Activated naive CD8-positive, alpha-beta T cell treated with anti-CD3 and anti-CD28 coated beads for 36 hours (primary cell): ENCODE results near the gene CT45A1. TPM values are rescaled to one million over a fixed set of nuclear protein-coding genes. Genes with fewer than 3 reads are reported as not detected.
A peak's percentile ranks its signal among the peaks of the same experiment; 100 is the strongest.
"Not testable (repeated sequence)": the region's sequence is repeated elsewhere in the genome, so short reads cannot be mapped to it uniquely, and the experiment has no call there.

Experiments used
- DNase-seq: peaks from one replicate; pipeline ENCODE4 v3.0.0; 2021
- H3K27ac Mint-ChIP-seq: one replicate; pipeline ENCODE4 v1.8.0; 2022; ENCODE audit warnings: mild to moderate bottlenecking, moderate library complexity, mixed read lengths
- H3K27me3 Mint-ChIP-seq: one replicate; pipeline ENCODE4 v1.8.0; 2022; ENCODE audit warnings: mild to moderate bottlenecking, mixed read lengths
- H3K36me3 Mint-ChIP-seq: one replicate; pipeline ENCODE4 v1.8.0; 2021; ENCODE audit warnings: mild to moderate bottlenecking, mixed read lengths
- H3K4me1 Mint-ChIP-seq: one replicate; pipeline ENCODE4 v1.8.0; 2021; ENCODE audit warnings: mixed read lengths
- H3K4me3 Mint-ChIP-seq: one replicate; pipeline ENCODE4 v1.8.0; 2022; ENCODE audit warnings: mild to moderate bottlenecking, moderate library complexity, mixed read lengths
- H3K9me3 Mint-ChIP-seq: one replicate; pipeline ENCODE4 v1.8.0; 2022; ENCODE audit warnings: mixed read lengths
- total RNA-seq, 2 experiments: library from RNA; stranded (reverse); gene quantifications; one replicate each; pipeline ENCODE4 v1.2.3, GENCODE V29; 2021

CT45A1 gene, protein sequence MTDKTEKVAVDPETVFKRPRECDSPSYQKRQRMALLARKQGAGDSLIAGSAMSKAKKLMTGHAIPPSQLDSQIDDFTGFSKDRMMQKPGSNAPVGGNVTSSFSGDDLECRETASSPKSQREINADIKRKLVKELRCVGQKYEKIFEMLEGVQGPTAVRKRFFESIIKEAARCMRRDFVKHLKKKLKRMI
- total RNA-seq = not detected

DNA sequence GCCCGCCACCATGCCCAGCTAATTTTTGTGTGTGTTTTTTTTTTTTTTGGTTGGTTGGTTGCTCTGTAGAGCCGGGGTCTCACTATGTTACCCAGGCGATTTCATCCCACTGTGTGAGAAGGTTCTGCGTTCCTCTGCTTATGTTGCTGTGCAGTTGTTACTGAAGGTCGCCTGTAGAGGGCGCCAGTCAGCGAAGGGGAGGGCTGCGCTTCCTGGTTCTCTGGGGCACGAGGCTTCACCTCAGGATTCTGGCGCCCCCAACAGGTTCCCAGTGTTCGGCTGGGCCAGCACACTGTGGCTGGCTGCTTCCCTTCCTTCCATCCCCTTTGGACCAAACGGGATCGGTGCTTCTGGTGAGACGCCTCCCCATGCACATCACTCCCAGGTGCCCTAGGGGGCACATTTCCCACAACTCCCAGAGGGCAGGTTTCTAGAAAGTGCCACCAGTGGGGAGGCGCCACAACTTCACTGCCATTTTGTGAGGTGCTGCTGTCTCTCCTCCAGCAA, at the start of gene CT45A1:
Gene CT45A1, plus strand, starts transcription at position 457 of the 507 bp plus-strand sequence. CDS start 5,302 bp downstream, outside the sequence.
- H3K27me3 Mint-ChIP-seq, H3K9me3 Mint-ChIP-seq, H3K4me1 Mint-ChIP-seq, H3K27ac Mint-ChIP-seq, H3K4me3 Mint-ChIP-seq, H3K36me3 Mint-ChIP-seq: not testable (repeated sequence)
- peak; percentile 33 for DNase-seq

DNA sequence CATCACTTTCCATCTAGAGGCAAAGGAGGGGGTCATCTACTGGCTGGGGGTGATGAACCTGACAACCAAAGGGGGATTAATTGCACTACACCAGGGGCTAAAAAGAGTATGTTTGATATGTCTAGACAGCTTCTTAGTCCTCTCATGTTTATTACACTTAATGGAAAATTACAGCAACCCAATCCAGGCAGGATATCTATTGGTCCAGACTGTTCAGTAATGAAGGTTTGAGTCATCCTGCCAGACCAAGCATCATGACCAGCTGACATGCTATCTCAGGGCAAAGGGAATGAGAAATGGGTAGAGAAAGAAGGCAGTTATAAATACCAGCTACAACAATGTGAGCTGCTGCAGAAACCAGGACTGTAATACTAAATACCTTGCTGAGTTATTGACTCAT, 40.5 kb upstream of the CT45A1 start:
- H3K4me3 Mint-ChIP-seq, H3K36me3 Mint-ChIP-seq, H3K9me3 Mint-ChIP-seq, H3K27ac Mint-ChIP-seq, H3K4me1 Mint-ChIP-seq, DNase-seq, H3K27me3 Mint-ChIP-seq: not testable (repeated sequence)

DNA sequence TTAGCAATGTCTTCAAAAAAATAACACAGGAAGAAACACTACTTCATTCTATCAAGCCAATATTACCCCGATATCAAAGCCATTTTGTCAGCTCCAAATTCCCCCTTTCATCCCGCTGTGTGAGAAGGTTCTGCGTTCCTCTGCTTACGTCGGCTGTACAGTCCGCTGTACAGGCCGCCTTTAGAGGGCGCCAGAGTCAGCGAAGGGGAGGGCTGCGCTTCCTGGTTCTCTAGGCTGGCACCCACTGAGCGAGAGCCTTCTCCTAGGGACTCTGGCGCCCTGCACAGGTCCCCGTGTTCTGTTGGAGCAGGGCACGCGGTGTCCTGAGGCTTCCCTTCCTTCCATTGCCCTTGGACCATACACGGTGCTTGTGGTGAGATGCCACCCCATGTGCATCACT, 25.3 kb upstream of the CT45A1 start:
- Mint-ChIP-seq H3K4me1 (no peaks in the 10 kb centered on the region), H3K36me3 (no peaks in the 10 kb centered on the region), H3K9me3 (no peaks in the 10 kb centered on the region), H3K27ac (no peak overlapping the region), H3K27me3 (peaks cover 3% of the 10 kb centered on the region), H3K4me3 (no peak overlapping the region)
- DNase-seq = peak; percentile 12

DNA sequence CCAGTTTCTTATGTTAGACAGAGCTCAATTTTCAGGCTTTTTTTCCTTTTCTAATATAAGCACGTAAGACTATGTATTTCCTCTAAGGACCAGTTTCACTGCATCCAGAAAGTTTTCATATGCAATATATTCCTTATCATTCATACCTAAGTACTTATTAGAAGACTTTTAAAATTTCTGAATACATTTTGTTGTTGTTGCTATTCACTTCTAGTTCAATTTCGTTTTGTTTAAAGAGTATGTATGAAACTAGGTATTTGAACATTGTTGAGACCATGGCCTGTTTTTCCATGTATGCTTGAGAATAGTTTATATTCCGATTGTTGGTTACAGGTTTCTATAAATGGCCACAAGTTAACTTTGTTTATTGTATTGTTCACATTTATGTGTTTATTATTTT, 18.0 kb upstream of the CT45A1 start:
- Mint-ChIP-seq H3K36me3 (no peaks in the 10 kb centered on the region), H3K27me3 (no peaks in the 10 kb centered on the region), H3K27ac (no peak overlapping the region), H3K9me3 (no peaks in the 10 kb centered on the region), H3K4me1 (no peaks in the 10 kb centered on the region), H3K4me3 (no peak overlapping the region)
- no peak for DNase-seq

DNA sequence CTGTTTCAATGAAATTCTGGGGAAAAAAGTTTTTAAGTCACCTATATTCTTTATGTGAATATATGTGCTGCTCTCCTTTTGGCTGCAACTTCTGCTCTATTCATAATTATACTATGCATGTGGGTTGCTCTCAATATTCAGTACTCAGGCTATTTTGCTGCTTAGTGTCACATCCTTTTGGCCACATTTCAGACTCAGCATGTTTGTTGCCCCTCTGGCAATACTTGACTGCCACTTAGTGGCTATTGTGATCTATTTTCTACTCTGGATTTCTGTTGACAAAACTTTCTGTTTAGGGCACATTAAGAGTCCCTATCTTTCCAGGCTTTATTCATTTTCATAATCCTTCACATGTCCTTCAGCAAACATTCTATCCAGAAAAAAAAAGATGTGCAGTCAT, 15.8 kb upstream of the CT45A1 start:
- no peaks in the 10 kb centered on the region for H3K9me3 Mint-ChIP-seq
- no peaks in the 10 kb centered on the region for H3K4me1 Mint-ChIP-seq
- no peak overlapping the region for H3K4me3 Mint-ChIP-seq
- no peak for DNase-seq
- H3K36me3 Mint-ChIP-seq = no peaks in the 10 kb centered on the region
- H3K27ac Mint-ChIP-seq = no peak overlapping the region
- no peaks in the 10 kb centered on the region for H3K27me3 Mint-ChIP-seq

DNA sequence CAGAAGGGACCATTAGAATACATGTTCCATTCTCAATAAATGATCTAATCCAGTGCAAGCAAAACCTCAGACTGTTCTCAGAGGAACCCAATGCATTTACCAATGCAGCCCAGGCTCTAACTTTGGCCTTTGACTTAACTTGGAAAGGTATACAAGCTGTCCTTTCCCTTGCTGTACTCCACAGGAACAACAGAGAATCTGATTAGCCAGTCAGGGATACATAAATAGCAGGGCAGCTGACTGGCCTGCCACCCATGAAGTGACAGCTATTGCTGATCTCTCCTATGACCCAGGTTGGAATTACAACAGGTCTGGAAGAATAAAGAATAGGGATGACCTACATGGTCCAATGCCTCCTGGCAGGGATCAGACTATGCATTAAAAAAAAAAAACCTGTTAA, 14.5 kb upstream of the CT45A1 start:
- H3K27me3 Mint-ChIP-seq = no peaks in the 10 kb centered on the region
- DNase-seq = no peak
- no peaks in the 10 kb centered on the region for H3K36me3 Mint-ChIP-seq
- no peak overlapping the region for H3K27ac Mint-ChIP-seq
- no peak overlapping the region for H3K4me3 Mint-ChIP-seq
- no peaks in the 10 kb centered on the region for H3K4me1 Mint-ChIP-seq
- no peaks in the 10 kb centered on the region for H3K9me3 Mint-ChIP-seq

DNA sequence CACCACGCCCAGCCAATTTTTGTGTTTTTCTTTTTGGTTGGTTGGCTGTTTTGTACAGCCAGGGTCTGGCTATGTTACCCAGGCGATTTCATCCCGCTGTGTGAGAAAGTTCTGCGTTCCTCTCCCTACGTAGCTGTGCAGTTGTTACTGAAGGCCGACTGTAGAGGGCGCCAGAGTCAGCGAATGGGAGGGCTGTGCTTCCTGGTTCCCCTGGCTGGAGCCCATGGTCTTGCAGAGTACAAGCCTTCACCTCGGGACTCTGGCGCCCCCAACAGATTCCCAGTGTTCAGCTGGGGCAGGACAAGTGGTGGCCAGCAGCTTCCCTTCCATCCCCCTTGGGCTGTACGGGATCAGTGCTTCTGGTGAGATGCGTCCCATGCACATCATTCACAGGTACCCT, 5.6 kb upstream of the CT45A1 start:
- Mint-ChIP-seq H3K9me3 (no peaks in the 10 kb centered on the region), H3K4me3 (no peak overlapping the region), H3K27me3 (no peaks in the 10 kb centered on the region), H3K27ac (no peak overlapping the region), H3K4me1 (no peaks in the 10 kb centered on the region), H3K36me3 (no peaks in the 10 kb centered on the region)
- DNase-seq = peak; percentile 27

DNA sequence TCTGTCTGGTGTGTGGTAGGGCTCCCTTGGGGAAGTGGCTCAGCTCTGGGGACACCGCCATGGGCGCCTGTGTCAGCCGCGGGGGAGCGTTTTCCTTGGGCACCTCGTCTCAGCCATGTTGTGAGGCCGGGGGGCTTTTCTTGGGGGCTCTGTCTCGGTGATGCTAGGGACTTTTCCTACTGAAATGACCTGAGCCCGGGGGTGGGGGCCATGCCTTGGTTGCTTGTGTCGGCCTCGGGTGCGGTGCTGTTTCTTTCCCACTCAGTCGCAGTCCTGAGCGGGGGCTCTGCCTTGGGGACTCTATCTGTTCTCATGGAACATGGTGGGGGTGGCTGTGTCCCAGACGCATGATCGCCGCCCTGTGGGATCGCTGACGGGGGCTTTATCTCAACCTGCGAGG, 356 bp downstream of the CT45A1 start:
- H3K4me1 Mint-ChIP-seq = no peaks in the 10 kb centered on the region
- no peak overlapping the region for H3K4me3 Mint-ChIP-seq
- H3K9me3 Mint-ChIP-seq = no peaks in the 10 kb centered on the region
- H3K27me3 Mint-ChIP-seq = no peaks in the 10 kb centered on the region
- H3K36me3 Mint-ChIP-seq = no peaks in the 10 kb centered on the region
- no peak for DNase-seq
- H3K27ac Mint-ChIP-seq = no peak overlapping the region

DNA sequence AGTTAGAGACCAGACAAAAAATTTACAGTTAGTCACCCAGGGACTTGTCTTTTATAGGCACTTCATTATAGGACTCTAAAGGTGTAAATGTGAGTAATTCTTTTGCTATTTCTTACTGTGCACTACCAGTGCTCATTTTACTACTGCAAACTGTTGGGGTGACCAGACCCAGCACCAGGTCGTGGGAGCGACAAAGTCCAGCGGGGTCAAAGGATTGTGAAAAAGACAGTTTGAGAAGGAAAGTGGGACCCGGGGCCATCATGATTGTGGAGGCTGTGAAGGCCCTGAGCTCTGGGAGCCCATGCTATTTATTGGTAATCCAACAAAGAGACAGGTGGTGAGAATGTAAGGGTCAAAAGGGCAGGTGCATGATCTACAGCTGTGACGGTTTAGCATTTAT, 21.2 kb downstream of the CT45A1 start:
- not testable (repeated sequence) for DNase-seq, H3K27ac Mint-ChIP-seq, H3K27me3 Mint-ChIP-seq, H3K4me3 Mint-ChIP-seq, H3K36me3 Mint-ChIP-seq, H3K4me1 Mint-ChIP-seq, H3K9me3 Mint-ChIP-seq

DNA sequence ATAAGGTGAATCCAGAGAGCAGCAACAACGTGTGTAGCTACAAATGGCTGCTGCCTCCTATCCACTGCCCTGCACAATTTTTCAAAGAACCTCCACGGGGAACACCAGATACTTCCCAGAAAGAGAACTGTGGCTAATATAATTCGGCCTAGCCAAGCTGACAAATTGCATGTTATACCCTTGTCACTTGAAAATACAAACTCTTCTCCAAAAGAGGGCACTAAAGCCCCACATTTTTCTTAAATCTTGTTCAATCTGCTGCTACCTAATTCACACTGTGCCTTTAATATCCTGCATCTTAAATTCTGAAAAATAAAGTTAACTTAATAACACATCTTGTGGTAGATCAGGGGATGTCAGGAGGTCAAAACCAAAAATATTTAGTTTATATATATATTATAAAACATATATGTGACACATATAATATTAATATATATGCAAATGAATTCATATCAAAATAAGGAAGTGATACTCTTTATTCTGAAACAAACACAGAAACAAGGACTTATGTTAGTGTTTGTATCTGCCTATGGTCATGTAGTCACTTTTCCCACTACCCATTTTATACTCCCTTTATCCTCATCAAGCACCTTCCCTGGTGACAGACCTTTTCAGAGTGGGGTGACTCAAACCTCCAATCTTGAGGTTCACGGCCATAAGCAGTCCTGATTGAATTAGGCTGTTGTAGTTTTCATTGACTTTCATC, 24.1 kb downstream of the CT45A1 start:
- no peak overlapping the region for H3K27ac Mint-ChIP-seq
- no peaks in the 10 kb centered on the region for H3K27me3 Mint-ChIP-seq
- no peak for DNase-seq
- H3K9me3 Mint-ChIP-seq = no peaks in the 10 kb centered on the region
- H3K4me3 Mint-ChIP-seq = no peak overlapping the region
- H3K36me3 Mint-ChIP-seq = no peaks in the 10 kb centered on the region
- H3K4me1 Mint-ChIP-seq = no peaks in the 10 kb centered on the region

DNA sequence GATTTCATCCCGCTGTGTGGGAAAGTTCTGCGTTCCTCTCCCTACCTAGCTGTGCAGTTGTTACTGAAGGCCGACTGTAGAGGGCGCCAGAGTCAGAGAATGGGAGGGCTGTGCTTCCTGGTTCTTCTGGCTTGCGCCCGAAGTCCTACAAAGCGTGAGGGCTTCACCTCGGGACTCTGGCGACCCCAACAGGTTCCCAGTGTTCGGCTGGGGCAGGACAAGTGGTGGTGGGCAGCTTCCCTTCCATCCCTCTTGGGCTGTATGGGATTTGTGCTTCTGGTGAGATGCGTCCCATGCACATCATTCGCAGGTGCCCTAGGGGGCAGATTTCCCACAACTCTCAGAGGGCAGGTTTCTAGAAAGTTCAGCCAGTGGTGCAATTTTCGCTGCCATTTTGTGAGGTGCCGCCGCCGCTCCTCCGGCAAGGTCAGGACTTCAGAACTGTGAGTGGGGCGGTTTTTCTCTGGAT, 27.3 kb downstream of the CT45A1 start:
- no peaks in the 10 kb centered on the region for H3K4me1 Mint-ChIP-seq
- peak; percentile 47 for DNase-seq
- no peaks in the 10 kb centered on the region for H3K27me3 Mint-ChIP-seq
- H3K4me3 Mint-ChIP-seq = peak overlapping the region; percentile 32
- H3K36me3 Mint-ChIP-seq = no peaks in the 10 kb centered on the region
- H3K27ac Mint-ChIP-seq = no peak overlapping the region
- H3K9me3 Mint-ChIP-seq = no peaks in the 10 kb centered on the region

DNA sequence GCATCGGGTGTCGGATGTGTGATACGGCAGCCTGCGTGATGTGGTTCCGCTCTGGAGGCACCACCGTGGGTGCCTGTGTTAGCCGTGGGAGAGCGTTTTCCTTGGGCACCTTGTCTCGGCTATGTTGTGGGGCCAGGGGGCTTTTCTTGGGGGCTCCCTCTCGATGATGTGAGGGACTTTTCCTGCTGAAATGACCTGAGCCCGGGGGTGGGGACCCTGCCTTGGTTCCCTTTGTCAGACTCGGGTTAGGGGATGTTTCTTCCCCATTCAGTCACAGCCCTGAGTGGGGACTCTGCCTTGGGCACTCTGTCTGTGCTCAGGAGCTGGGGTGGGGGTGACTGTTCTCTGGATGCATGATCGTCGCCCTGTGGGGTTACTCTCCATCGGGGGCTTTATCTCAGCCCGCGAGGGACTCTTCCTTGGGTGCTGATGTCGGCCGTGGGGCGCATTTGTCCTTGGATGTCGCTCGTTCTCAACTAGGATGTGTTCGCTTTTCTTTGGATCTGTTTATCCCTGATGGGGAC, 27.8 kb downstream of the CT45A1 start:
- no peak overlapping the region for H3K4me3 Mint-ChIP-seq
- H3K27ac Mint-ChIP-seq = no peak overlapping the region
- no peaks in the 10 kb centered on the region for H3K9me3 Mint-ChIP-seq
- H3K27me3 Mint-ChIP-seq = no peaks in the 10 kb centered on the region
- no peaks in the 10 kb centered on the region for H3K4me1 Mint-ChIP-seq
- no peaks in the 10 kb centered on the region for H3K36me3 Mint-ChIP-seq
- DNase-seq = no peak

DNA sequence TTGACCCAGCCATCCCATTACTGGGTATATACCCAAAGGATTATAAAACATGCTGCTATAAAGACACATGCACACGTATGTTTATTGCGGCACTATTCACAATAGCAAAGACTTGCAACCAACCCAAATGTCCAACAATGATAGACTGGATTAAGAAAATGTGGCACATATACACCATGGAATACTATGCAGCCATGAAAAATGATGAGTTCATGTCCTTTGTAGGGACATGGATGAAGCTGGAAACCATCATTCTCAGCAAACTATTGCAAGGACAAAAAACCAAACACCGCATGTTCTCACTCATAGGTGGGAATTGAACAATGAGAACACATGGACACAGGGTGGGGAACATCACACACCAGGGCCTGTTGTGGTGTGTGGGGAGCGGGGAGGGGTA, 31.3 kb downstream of the CT45A1 start:
- not testable (repeated sequence) for H3K27me3 Mint-ChIP-seq, H3K4me3 Mint-ChIP-seq, H3K9me3 Mint-ChIP-seq

DNA sequence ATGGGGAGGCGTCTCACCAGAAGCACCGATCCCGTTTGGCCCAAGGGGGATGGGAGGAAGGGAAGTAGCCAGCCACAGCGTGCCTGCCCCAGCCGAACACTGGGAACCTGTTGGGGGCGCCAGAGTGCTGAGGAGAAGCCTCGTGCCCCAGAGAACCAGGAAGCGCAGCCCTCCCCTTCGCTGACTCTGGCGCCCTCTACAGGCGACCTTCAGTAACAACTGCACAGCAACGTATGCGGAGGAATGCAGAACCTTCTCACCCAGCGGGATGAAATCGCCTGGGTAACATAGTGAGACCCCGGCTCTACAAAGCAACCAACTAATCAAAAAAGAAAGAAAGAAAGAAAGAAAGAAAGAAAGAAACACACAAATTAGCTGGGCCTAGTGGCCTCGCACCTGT, 54.7 kb downstream of the CT45A1 start, which contains the start of gene CT45A3:
Gene CT45A3, minus strand, starts transcription at position 101 of the 400 bp plus-strand sequence. CDS start 3,747 bp downstream, outside the sequence.
- H3K4me1 Mint-ChIP-seq, DNase-seq, H3K9me3 Mint-ChIP-seq, H3K36me3 Mint-ChIP-seq, H3K4me3 Mint-ChIP-seq, H3K27ac Mint-ChIP-seq, H3K27me3 Mint-ChIP-seq: not testable (repeated sequence)

More for the DNA sequence above, 31.3 kb downstream of the CT45A1 start:
- not testable (repeated sequence) for H3K36me3 Mint-ChIP-seq, H3K4me1 Mint-ChIP-seq, H3K27ac Mint-ChIP-seq, DNase-seq
